Endothelial cell of umbilical vein (primary cell): ENCODE results near the gene DKK3. TPM values are rescaled to one million over a fixed set of nuclear protein-coding genes. Genes with fewer than 3 reads are reported as not detected.

Experiments used
- BruUV-seq: library from RNA; stranded (reverse); fragments of 400-500 nt; replicated peaks from 2 replicates; lab custom pipeline; 2021; lab: Mats Ljungman, UMichigan
- CTCF ChIA-PET: fragments of 300-600, 350-600 bp; sonication (Branson Sonifier 250); formaldehyde crosslinking; loops from one replicate; lab custom pipeline; 2021; ENCODE audit warnings: antibody characterized with exemption, inconsistent platforms; lab: Charles Lee
- POLR2A ChIA-PET: fragments of 300-600, 350-600 bp; sonication (Branson Sonifier 250); formaldehyde crosslinking; loops from one replicate; lab custom pipeline; 2021; ENCODE audit warnings: antibody characterized with exemption, inconsistent platforms; lab: Charles Lee
- DNase-seq: peaks from one replicate; pipeline ENCODE4 v3.0.0-alpha.2; 2011; ENCODE audit warnings: low read depth, low spot score
- FAIRE-seq: peaks from 2 replicates; lab custom pipeline; 2011; peaks lifted over from hg19 to GRCh38; lab: Jason Lieb, UNC
- H2AFZ ChIP-seq: 2 replicates; pipeline ENCODE4 v1.6.0; 2012; ENCODE audit warnings: low read depth, low read length, control low read depth, inconsistent platforms
- H3K27ac ChIP-seq: 2 replicates; pipeline ENCODE4 v1.5.1; 2011; ENCODE audit warnings: low read depth, mild to moderate bottlenecking, control low read depth, low read length, moderate library complexity; ENCODE audit not compliant: insufficient read depth
- H3K27me3 ChIP-seq, 2 experiments: 2 replicates each; pipeline versions ENCODE4 v1.6.0 to v1.6.1; 2011; ENCODE audit warnings: low read length in 2 of 2, mixed read lengths in 1 of 2; ENCODE audit not compliant: control insufficient read depth in 2 of 2, insufficient read depth in 2 of 2
- H3K36me3 ChIP-seq, 2 experiments: 2 replicates in 1 of 2; 3 replicates in 1 of 2; pipeline ENCODE4 v1.5.1; 2011; ENCODE audit warnings: low read length in 2 of 2, mild to moderate bottlenecking in 1 of 2, moderate library complexity in 1 of 2; ENCODE audit not compliant: control insufficient read depth in 2 of 2, insufficient read depth in 2 of 2; ENCODE audit errors: extremely low read depth in 1 of 2
- H3K4me1 ChIP-seq: 3 replicates; pipeline ENCODE4 v1.5.1; 2011; ENCODE audit warnings: mild to moderate bottlenecking, low read length; ENCODE audit not compliant: control insufficient read depth, insufficient read depth; ENCODE audit errors: extremely low read depth
- H3K4me2 ChIP-seq: 2 replicates; pipeline ENCODE4 v1.6.1; 2011; ENCODE audit warnings: low read length, control low read depth, mixed read lengths; ENCODE audit not compliant: insufficient read depth
- H3K4me3 ChIP-seq, 3 experiments: fragments of 200-600 bp in 1 of 3; sonication (generic), shearing (Covaris generic) in 1 of 3; replicated peaks in 1 of 3; 2 replicates each; pipeline ENCODE4 v1.5.1; 2011 to 2016; ENCODE audit warnings: control low read depth in 3 of 3, low read length in 3 of 3, mild to moderate bottlenecking in 2 of 3, inconsistent platforms in 1 of 3, low read depth in 1 of 3, moderate library complexity in 1 of 3; ENCODE audit not compliant: insufficient read depth in 1 of 3
- H3K79me2 ChIP-seq: 2 replicates; pipeline ENCODE4 v1.6.0; 2012; ENCODE audit warnings: low read length, inconsistent platforms; ENCODE audit not compliant: control insufficient read depth, insufficient read depth
- H3K9ac ChIP-seq: replicated peaks from 2 replicates; pipeline ENCODE3; 2011; ENCODE audit warnings: low read length, control low read depth; ENCODE audit not compliant: insufficient read depth; ENCODE audit errors: extremely low read depth
- H3K9me1 ChIP-seq: replicated peaks from 3 replicates; pipeline ENCODE4 v1.6.0; 2011; ENCODE audit warnings: mild to moderate bottlenecking, low read length; ENCODE audit not compliant: control insufficient read depth, insufficient read depth; ENCODE audit errors: extremely low read depth
- H3K9me3 ChIP-seq: replicated peaks from 2 replicates; pipeline ENCODE4 v1.5.1; 2012; ENCODE audit warnings: low read length, inconsistent platforms; ENCODE audit not compliant: control insufficient read depth, insufficient read depth
- H4K20me1 ChIP-seq: replicated peaks from 2 replicates; pipeline ENCODE3; 2011; ENCODE audit warnings: mild to moderate bottlenecking, low read length; ENCODE audit not compliant: control insufficient read depth, insufficient read depth; ENCODE audit errors: extremely low read depth
- CTCF ChIP-seq, 2 donors: IDR thresholded peaks; 1 replicate in 1 of 2; 2 replicates in 1 of 2; pipeline ENCODE4 v1.5.1; 2011; ENCODE audit warnings: low read length in 2 of 2, mild to moderate bottlenecking in 2 of 2, moderate library complexity in 2 of 2, control low read depth in 1 of 2, inconsistent platforms in 1 of 2, low read depth in 1 of 2; ENCODE audit not compliant: insufficient read depth in 1 of 2; ENCODE audit errors: extremely low read depth in 1 of 2
- EZH2 ChIP-seq: IDR thresholded peaks from 2 replicates; pipeline ENCODE4 v1.6.1; 2012; ENCODE audit warnings: borderline replicate concordance, low read depth, mild to moderate bottlenecking, moderate library complexity, low read length, inconsistent platforms; ENCODE audit not compliant: severe bottlenecking
- FOS ChIP-seq: IDR thresholded peaks from 2 replicates; pipeline ENCODE4 v1.6.1; 2011; ENCODE audit warnings: mild to moderate bottlenecking, low read length, moderate library complexity, borderline replicate concordance; ENCODE audit not compliant: insufficient read depth
- GATA2 ChIP-seq: IDR thresholded peaks from 2 replicates; pipeline ENCODE4 v1.7.0; 2011; ENCODE audit warnings: low read depth, mild to moderate bottlenecking, moderate library complexity, mixed read lengths, low read length; ENCODE audit not compliant: insufficient read length, insufficient read depth
- JUN ChIP-seq: IDR thresholded peaks from 2 replicates; pipeline ENCODE4 v1.6.1; 2011; ENCODE audit warnings: borderline replicate concordance, low read depth; ENCODE audit not compliant: insufficient read length, insufficient read depth
- MAX ChIP-seq: IDR thresholded peaks from 2 replicates; pipeline ENCODE4 v1.6.1; 2011; ENCODE audit not compliant: insufficient read depth, insufficient read length
- MYC ChIP-seq: IDR thresholded peaks from one replicate; pipeline ENCODE4 v1.6.1; 2011; ENCODE audit warnings: mild to moderate bottlenecking, low read depth, low read length
- POLR2A ChIP-seq: IDR thresholded peaks from 2 replicates; pipeline ENCODE4 v1.6.1; 2012; ENCODE audit warnings: low read depth, mild to moderate bottlenecking, control low read depth, low read length
- POLR2AphosphoS5 ChIP-seq: IDR thresholded peaks from 2 replicates; pipeline ENCODE4 v1.6.1; 2012; ENCODE audit warnings: low read depth, mild to moderate bottlenecking, control low read depth, low read length, moderate library complexity; ENCODE audit not compliant: insufficient read depth
- dilution Hi-C: fragments of 300-500 bp; cut with MboI; formaldehyde crosslinking; loops from one replicate; pipeline ENCODE4 v1.15.0; 2019; ENCODE audit warnings: low sequenced_read_pairs; ENCODE audit not compliant: extremely low pct_ligation_motif_present
- intact Hi-C: fragments of 100-400 bp; cut with micrococcal nuclease; formaldehyde crosslinking; loops from one replicate; pipeline ENCODE4 v1.10.0; 2022
- polyA plus RNA-seq, 4 experiments: library from polyadenylated mRNA; depleted of rRNA in 3 of 4; stranded (reverse) in 3 of 4; unstranded in 1 of 4; fragments of >200 nt; gene quantifications; 2 replicates each; pipeline versions ENCODE4 v1.2.1 to v1.2.3, GENCODE V29; 2011 to 2012; ENCODE audit warnings: missing spikeins in 1 of 4
- total RNA-seq: library from RNA; stranded (reverse); gene quantifications from 2 replicates; pipeline ENCODE4 v1.2.3, GENCODE V29; 2021

The DKK3 gene
- total and polyA plus RNA-seq, 2 donors (not counting 3 experiments of a cell fraction or from before 2014, with no cell fraction given), result 131 to 335 TPM

DNA sequence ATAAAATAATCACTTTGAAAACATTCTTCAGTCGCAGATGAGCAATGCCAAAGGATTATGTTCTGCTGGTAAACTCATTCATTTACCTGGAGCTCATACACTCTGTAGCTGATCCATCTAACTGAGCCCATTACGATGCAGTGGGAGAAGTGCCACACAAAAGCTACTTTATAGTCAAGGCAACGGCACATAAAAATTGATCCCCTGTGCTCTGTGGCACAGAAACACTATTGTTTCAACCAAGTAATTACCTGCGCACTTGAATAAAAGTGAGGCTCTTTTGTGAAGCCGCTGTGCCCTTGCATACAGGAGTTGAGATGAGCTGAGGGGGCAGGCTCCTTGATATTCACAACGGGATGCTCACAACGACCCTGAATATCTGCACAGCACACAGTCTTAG lies 7.2 kb downstream of the DKK3 start:
- DNase-seq (no peak), FAIRE-seq (no peak)
- dilution Hi-C loops, result no loop called here
- Histone ChIP-seq H3K4me1 (peaks cover 30% of the 10 kb centered on the region), H3K36me3 (peaks cover 4 to 20% of the 10 kb centered on the region in 2 experiments), H3K27me3 (no peaks in the 10 kb centered on the region), H3K4me3 (no peak overlapping the region), H3K9me1 (no peaks in the 10 kb centered on the region), H3K4me2 (no peak overlapping the region), H2AFZ (no peak overlapping the region), H3K27ac (no peak overlapping the region), H3K79me2 (no peaks in the 10 kb centered on the region), H3K9ac (no peak overlapping the region), H3K9me3 (no peaks in the 10 kb centered on the region), H4K20me1 (no peaks in the 10 kb centered on the region)
- ChIA-PET POLR2A (no interaction called here), CTCF (no interaction called here)
- BruUV-seq, result no TSS peak
- intact Hi-C loops, result no loop called here
- TF ChIP-seq MYC, result no peak
- no peak for TF ChIP-seq CTCF (IDR thresholded peaks at IDR 0.05; ENCODE audit: extremely low read depth in 1 of 2, insufficient read depth in 1 of 2, low read depth in 1 of 2, low read length in 2 of 2)
- no peak for TF ChIP-seq POLR2AphosphoS5
- no peak for TF ChIP-seq JUN
- TF ChIP-seq POLR2A, result no peak
- TF ChIP-seq GATA2, result no peak
- no peak for TF ChIP-seq EZH2
- no peak for TF ChIP-seq MAX
- TF ChIP-seq FOS, result no peak
